HG02981 (cell line): ENCODE results near the gene SMIM20.
A peak's percentile ranks its signal among the peaks of the same experiment; 100 is the strongest.
"Not testable (repeated sequence)": the region's sequence is repeated elsewhere in the genome, so short reads cannot be mapped to it uniquely, and the experiment has no call there.

Experiments used
- ATAC-seq: cut with Tn5 transposase; IDR thresholded peaks from one replicate; pipeline ENCODE4 v1.9.1; 2021; ENCODE audit warnings: mild to moderate bottlenecking, moderate library complexity; ENCODE audit not compliant: unreplicated experiment

Gene SMIM20

DNA sequence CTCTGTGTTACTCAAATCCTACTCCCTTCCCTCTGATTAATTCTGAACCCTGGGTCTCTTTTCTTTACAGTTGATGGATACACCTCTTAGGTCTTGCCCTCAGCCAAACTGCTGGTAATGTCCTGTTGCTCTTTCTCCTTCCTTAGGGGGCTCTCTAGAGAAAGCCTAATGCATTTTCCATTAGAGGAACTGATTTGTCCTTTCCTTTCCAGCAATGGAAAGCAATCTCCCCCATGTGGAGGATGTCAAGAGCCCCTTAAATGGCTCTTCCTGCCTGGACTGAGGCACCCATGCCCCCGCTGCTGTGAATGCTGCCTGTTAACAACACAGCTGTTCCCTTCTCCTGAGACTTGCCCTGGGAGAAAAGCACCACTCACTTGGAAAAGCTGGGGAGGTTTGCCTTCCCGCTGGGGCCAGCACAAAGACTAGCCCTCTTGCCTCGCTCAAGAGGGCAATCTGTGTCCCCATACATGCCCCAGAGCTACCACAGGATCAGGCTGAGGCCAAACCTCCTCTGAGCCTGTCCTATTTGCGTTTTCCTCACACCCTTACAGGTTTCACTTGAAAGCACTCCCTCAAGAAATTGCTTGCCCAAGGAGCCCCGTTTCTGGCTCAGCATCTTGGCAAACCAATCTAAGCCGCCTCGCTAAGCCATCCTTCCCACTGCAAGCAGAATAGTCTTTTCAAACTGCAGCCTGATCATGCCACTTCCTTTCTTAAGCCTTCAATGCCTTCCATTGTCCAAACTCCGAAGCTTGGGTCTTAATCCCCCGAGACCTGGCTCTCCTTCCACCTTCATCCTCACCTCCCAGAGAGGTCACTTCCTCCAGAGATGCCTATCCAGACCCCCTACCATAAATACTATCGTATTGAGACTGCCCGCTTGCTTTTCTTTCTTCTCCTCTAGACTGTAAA is 23.2 kb upstream of the SMIM20 start:
- ATAC-seq, result no peak

DNA sequence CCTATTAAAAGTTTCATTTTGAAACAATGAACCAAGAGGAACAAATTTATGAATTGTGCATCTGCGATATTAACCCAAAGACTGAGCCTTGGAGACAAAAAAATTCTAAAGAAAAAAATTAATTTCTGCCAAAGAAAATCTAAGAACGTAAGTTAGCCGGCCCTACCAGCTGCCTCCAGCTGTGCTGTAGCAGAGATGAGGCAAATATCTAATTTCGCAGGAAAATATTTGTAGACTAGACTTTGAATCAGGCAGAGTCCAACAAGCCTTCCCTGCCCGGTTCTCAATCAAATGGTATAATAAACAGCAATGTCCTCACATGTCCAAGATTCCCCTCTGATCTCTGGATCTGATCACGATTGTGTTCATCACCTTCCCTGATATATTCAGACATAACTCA is 21.2 kb upstream of the SMIM20 start:
- no peak for ATAC-seq

DNA sequence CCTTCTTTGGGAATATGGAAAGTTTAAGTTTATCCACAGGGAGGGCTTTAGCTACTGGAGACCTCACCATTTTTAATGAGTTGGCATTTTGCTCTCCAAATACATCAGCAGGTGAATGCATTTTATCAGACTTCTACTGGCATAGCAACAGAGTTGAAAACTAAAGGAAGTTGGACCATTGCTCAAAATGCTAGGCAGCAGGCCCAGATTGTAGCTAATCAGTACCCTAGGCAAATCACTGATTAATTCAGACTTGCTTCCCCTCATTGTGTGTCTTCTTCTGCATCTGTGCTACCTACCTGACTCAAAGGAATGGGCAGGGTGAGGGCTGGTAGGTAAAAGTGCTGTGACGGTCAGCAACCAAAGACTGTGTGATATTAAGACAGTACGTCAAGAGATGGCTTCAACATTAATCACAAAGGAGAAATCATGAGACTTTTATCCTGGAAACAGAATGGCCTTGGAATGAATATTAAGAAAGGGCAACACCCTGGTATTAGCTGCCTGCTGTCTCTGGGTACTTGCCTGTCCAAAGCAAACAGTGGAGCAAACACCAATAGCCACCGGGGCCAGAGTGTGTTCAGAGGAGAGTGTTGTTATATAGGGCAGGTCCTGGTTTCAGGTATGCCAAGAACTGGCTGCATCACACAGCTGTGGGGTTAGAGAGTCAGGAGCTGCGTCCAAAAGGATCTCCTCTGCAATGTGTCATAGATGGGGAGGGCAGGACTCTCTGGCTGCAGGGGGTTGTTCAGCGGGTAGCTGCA is 17.1 kb upstream of the SMIM20 start:
- no peak for ATAC-seq

DNA sequence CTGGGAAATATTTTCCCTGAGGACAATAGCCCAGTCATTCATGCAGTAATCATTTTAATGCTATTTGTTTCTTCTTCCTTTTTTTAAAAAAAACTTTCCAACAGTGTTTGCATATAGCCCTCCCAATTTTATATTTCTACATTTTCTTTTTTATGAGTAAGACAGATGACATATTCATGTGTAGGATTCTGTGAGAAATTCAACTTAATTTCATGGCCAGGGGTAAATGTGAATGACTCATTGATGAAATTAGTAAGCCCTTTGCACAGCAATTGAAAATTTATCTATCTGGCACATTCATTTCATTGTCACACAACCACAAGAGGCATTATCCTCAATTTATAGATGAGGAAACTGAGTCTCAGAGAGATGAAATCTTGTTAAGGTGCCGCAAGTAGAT is 13.7 kb upstream of the SMIM20 start:
- ATAC-seq, result no peak

DNA sequence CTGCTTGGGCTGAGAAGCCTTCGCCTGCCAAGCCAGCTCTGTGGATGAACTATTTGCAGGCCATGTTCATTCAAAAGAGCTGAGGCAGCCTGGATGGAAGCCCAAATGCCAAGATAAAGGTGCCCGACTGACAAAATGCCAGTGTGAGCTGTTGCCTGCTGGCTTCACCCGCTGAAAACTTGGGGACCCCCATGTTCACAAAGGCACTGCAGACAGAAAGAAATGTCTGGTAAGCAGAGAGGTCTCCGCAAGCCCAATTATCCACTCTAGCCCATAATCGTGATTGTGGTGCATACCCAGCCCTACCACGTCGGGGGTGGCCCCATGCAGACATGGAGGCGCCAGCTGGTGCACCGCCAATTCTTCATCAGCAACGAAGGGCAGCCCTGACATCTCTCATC is 13.0 kb upstream of the SMIM20 start:
- ATAC-seq, result no peak

DNA sequence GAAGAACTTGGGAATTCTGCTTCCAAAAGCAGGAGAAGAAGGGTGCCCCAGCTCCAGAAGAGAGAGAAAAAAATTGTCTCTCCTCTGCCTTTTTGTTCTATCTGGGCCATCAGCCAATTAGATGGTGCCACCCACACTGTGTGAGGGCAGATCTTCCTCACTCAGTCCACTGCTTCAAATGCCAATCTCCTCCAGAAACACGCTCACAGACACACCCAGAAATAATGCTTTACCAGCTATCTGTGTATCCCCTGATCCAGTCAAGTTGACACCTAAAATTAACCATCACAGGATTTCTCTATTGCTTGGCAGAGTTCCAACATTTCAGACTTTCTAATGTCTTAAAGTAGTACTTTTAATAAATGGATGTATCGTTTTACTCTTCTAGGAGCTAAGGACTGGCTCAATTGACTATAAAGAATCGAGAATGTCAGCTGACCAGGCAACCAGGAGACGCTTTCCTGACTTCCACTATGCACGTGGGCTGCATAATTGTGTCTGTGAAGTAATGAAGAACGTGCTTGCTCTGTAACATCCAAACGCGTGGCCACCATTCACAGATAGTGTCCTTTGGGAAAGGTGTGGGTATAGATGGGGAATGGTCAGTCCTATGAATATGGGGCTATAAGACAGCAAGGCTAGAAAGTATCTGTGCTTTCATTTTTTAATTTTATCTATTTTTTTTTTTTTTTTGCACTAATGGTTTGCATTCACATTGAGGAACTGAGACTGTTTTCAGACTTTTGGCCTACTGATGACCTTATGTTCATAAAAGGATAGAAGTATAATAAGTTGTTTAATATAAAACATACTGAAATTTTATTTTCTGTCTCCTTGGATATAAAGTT is 9.9 kb upstream of the SMIM20 start:
- peak; percentile 60 for ATAC-seq

DNA sequence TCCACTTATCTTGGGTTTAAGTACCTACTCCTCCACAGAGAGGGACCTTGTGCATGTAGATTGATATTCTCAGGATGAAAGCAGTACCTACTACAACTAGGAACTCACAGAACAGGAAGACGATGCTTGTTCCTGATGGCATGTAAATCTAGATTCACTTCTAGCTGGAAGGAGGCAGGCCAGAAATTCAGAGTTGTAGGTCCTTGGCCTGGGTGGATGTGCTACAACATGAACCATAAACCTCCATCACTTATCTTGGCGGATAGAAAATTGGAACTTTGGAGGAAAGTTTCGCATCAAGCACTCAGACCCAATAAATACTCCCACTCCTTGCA is 9.3 kb upstream of the SMIM20 start:
- ATAC-seq, result peak; percentile 44

DNA sequence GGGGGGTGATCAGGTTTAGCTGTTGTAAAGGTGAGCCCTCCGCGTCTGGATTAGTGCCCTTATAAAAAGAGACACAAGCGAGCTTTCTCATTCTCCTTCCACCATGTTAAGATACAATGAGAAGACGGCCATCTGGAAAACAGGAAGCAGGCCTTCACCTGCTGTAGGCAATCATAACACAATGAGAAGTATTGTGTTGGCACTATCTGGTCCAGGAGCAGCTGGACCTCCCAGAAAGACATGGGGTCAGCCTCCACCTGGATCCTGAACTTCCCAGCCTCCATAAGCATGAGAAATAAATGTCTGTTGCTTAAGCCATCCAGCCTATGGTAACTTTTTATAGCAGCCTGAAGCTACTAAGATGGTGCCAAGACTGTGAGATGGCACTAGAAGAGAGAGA is 8.6 kb upstream of the SMIM20 start:
- no peak for ATAC-seq

DNA sequence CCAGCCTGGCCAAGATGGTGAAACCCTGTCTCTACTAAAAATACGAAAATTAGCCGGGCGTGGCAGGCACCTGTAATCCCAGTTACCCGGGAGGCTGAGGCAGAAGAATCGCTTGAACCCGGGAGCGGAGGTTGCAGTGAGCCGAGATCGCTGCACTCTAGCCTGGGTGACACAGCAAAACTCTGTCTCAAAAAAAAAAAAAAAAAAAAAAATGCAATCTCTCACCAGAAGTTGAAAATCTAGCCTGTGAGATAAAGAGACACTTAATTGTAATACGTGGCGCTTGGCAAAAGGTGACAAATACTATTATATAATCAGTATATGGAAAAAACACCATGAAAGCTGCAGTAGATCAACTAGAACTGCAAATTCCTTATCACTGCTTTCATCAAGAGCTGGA is 7.9 kb upstream of the SMIM20 start:
- not testable (repeated sequence) for ATAC-seq

DNA sequence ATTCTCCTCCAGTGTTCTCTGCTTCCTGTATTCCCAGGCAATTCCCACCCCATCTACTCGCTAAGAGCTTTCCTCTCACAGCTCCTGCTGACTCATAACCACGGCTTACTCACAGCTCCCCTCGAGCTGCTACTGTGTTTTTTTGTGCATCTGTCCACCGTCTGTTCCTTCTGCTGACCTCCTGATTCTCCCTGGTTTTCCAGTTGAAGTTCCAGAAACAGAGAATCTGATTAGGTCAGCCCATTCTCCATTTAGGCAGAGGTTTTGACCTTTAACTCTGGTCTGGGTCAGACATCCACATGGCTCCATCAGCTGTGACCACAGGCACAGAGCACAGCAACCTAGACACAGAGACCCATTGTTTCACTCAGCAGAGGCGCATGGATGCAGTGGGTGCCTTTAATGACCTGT is 5.5 kb upstream of the SMIM20 start:
- ATAC-seq, result no peak

DNA sequence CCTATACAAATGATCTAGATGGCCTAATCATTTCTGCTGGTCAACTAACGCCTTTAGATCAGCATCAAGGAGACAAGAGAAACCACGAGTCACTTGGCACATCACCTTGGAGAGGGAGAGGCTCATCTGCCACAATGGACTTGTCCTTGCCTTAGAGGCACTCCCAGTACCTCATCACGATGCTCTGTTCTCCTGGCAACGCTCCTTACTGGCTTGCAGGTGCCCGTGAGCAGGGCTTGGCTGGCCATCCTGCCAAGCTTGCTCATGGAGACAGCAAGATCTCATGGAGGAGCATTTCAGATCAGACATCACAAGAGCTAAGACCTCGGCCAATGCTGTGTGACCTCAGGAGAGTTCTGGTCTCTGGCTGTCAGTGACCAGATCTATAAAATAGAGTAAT is 2.7 kb upstream of the SMIM20 start:
- no peak for ATAC-seq

DNA sequence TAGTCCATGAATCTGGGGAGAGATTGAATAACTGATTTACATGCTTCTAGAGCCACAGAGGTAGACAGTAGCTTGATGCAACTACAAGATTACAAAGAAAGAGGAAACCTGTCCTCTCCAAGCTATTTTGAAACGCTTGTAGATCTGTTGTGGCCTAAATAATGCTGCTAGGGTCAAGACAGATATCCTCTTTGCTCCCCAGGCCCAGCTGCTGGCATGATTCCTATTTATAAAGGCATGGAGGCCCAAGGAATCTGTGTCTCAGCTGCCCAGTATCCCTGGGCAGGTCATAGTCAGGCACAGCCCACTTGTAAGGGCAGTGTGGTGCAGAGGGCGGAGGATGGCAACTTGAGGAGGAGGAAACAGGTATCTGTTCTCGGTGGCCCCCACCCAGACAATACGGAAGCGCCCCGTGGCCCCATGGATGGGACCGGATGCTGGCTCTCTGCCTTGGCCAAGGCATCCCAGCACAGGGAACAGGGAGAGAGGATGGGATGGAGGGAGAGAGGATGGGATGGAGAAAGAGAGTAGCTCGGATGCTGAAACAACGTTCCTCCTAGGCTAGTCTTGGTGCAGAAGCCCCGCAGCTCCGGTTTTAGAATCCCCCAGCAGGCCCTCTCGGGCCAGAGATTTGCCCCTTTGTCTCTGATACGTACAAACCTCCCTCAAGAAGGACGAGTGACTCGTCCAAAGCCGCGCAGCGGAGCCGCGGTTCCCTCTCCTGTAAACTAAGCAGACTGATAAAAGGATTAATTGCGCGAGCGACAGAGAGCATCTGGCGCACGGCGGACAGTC is 767 bp upstream of the SMIM20 start:
- peak; percentile 18 for ATAC-seq

DNA sequence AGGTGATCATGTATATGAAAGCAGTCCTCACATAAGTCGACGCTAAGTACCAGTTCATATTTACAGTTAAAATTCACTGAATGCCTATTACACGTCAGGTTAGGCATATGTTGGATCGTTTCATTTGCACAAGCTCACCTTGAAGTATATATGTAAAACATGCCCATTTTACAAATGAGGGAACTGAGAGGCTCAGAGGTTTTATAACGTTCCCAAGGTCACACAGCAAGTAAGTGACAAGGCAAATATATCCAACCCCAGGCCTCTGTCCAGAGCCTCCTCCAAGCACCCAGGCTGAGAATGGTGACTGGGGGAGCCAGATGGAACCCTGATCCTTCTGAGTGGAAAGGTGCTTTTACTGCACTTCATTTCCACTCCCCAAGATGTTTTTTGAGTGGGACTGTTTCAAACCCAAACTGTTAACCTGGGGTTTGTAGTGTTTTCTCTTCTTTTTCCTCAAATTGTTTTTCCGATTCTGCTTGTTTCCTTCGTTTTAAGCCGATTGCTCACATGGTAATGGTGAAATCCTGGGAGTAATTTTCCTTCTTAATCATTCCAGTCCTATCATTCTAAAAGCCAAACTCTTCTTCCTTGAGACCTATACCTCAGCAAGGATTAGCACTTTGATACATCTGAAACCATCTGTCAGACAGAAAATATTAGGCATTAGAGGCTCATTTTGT is 791 bp downstream of the SMIM20 start:
- no peak for ATAC-seq

DNA sequence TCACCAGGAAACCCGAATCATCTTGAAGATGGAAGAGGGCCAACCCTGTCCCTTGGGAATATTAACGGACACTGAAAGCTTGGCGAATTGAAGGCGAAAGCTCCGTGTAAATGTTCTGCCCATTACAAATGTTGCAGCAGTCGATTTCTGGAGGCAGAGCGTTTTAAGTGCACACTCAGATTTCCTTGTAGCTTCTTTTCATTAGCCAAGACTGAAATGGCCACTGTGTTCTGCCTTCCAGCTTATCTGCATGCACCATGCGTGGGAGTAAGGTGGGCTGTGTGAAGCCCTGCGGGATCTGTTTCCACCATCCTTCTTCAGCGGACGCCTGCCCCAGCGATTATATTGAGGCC is 1.3 kb downstream of the SMIM20 start:
- ATAC-seq, result no peak

DNA sequence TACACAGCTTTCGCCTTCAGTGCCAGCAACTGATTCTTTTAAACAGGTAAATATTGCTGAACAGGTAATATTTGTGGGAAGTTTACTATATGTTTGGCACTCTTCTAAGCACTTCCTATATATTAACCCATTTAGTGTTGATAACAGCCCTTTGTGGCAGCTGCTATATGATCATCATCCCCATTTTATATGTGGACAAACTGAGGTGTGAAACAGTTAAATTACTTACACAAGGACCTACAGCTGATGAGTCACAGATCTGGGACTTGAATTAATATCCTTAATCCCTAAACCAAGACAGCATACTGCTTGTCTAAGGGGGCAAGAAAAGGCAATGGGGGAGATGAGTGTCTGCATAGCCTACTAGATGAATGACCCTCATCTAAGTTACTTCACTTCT is 2.9 kb downstream of the SMIM20 start:
- no peak for ATAC-seq

DNA sequence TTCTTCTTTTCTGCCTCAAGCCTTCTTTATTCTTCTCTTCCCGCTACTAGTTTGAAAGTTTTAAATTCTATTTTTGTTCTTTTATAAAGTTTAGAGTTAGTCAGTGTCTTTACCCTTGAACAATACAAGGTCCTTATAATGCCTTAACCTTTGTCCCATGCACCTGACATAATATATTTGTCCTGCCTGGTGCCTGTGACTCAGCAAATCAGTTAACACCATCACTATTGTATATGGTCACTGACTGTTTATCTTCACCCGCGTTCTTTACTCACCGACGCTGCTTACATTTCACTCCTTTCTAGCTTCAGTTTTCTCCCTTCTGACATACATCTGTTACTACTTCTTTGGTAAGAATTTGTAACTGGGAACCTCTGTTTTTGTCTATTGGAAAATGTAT is 5.7 kb downstream of the SMIM20 start:
- ATAC-seq, result no peak

DNA sequence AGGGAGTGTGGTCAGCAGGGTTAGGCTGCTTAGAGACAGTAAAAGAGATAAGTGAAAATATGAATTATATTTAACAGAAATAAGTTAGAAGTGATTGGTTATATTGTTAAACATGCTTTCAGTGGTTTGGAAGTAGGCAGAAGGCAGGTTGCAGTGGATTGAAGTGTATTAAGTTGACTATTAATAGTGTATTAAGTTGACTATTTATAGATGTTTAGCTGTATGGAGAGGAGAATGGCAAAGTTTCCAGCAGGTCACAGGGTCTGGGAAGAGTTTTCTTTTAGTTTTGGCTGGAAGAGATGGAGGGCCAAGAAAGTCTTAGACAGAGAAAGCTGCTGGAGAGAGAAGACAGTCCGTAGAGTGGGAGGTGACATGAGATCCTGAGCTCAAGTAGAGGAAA is 7.9 kb downstream of the SMIM20 start:
- ATAC-seq, result no peak

DNA sequence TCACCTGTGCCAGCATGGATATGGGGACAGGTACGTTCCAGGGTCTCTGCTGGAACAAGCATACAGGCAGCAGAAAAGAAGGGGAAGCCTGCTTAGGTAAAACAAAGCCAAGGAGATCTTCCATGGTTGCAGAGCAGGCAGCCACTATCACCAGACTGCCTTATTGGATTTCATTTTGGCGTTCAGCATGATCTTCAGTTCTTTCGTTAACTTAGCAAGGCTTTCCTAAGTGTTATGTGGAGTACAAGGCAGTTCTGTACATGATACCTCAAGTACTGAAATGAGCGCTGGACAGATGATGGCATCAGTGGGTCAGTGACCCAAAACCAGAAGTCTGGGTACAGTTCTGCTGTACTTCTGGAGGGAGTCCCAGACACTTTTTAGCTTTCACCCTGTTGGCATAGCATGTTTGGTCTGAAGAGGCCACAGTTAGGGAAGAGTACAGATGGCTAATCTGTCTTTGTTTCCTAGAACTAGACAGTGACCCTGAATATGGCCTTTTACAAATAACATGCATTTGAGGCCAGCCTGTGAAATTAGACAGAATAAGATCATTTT is 8.9 kb downstream of the SMIM20 start:
- no peak for ATAC-seq

DNA sequence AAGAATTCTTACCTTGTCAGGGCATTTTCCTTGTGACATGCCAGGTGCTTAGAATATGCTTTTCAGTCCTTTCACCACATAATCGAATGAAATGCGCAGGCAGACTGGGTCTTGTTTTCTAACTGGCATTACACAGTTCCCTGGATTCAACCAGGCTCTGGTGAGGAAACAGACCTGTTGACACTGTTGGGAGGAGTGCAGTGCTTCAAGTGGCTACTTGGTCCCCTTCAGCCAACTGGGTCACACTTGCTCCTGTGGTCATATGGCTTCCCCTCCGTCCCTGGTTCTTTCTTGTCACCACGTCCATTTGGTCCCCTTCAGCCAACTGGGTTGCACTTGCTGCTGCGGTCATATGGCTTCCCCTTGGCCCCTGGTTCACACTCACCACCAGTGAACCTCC is 9.7 kb downstream of the SMIM20 start:
- no peak for ATAC-seq
